Choroid plexus epithelial cell (primary cell): ENCODE data around the gene MRPL37.

Experiments used
- DNase-seq: peaks from one replicate; pipeline ENCODE4 v3.0.0-alpha.2; 2010; ENCODE audit warnings: low read depth
- H3K4me3 ChIP-seq: 2 replicates; pipeline ENCODE4 v1.5.1; 2011; ENCODE audit warnings: low read depth, mild to moderate bottlenecking, control low read depth, low read length, moderate library complexity
- TF ChIP-seq, protein P1 (sequence below): conservative IDR thresholded peaks from 2 replicates; pipeline ENCODE4 v1.5.1; 2011; ENCODE audit warnings: low read depth, mild to moderate bottlenecking, control low read depth, inconsistent platforms, low read length, moderate library complexity

MRPL37 gene

DNA sequence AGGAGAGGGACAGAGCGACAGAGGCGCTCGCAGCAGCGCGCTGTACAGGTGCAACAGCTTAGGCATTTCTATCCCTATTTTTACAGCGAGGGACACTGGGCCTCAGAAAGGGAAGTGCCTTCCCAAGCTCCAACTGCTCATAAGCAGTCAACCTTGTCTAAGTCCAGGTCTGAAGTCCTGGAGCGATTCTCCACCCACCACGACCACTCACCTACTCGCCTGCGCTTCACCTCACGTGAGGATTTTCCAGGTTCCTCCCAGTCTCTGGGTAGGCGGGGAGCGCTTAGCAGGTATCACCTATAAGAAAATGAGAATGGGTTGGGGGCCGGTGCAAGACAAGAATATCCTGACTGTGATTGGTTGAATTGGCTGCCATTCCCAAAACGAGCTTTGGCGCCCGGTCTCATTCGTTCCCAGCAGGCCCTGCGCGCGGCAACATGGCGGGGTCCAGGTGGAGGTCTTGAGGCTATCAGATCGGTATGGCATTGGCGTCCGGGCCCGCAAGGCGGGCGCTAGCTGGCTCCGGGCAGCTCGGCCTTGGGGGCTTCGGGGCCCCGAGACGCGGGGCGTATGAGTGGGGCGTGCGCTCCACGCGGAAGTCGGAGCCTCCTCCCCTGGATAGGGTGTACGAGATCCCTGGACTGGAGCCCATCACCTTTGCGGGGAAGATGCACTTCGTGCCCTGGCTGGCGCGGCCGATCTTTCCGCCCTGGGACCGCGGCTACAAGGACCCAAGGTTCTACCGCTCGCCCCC is at the start of gene MRPL37, which contains the start of gene CYB5RL:
Gene MRPL37 (plus strand): TSS at position 403 of the 754 bp plus-strand sequence. CDS start 77 bp downstream, at position 480.
Gene CYB5RL (minus strand): TSS at position 266 of the 754 bp plus-strand sequence. CDS start 4,414 bp downstream, outside the sequence.
- peak within 1 kb of the TSS; percentile 98 for H3K4me3 ChIP-seq
- peak; percentile 98 for DNase-seq
- TF ChIP-seq, protein P1, sequence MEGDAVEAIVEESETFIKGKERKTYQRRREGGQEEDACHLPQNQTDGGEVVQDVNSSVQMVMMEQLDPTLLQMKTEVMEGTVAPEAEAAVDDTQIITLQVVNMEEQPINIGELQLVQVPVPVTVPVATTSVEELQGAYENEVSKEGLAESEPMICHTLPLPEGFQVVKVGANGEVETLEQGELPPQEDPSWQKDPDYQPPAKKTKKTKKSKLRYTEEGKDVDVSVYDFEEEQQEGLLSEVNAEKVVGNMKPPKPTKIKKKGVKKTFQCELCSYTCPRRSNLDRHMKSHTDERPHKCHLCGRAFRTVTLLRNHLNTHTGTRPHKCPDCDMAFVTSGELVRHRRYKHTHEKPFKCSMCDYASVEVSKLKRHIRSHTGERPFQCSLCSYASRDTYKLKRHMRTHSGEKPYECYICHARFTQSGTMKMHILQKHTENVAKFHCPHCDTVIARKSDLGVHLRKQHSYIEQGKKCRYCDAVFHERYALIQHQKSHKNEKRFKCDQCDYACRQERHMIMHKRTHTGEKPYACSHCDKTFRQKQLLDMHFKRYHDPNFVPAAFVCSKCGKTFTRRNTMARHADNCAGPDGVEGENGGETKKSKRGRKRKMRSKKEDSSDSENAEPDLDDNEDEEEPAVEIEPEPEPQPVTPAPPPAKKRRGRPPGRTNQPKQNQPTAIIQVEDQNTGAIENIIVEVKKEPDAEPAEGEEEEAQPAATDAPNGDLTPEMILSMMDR, result no peak

DNA sequence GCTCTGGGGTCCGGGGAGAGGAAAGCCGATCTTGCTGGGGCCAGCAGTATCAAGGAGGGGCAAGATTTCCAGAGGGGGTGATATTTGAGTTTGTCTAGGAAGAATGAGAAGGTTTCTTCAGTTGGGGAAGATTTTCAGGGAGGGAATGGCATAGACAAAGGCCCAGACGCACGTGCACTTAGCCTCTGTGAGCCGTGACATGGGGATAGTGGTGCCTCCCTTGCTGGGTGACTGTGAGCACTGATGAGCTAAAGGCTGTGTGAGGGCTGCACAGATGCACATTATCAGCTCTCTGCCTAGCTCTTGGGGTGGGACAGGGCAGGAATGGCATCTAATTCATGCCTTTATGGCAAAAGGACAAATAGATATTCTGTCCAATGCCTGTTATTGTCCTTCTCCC is 49.0 kb upstream of the MRPL37 start:
- H3K4me3 ChIP-seq, result no peak overlapping the region
- no peak for DNase-seq
- TF ChIP-seq, protein P1, result no peak

DNA sequence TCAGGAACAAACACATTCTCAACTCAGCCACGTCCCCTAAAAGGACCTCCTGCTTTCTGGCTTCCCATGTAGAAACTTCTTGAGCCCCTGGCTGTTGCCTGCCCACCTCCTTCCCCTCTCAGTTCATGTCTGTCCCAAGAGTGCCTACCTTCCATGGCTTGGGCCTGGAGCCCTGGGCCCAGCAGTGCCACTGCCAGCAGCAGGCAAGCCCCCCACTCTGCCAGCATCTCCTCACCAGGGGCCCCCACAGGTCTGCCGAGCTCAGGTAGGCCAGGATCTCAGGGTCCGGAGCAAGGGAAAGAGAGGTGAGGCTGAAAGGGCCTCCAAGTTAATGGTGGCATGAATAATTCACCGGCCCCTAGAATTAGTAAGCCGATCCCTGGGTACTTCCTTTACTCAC is 47.3 kb upstream of the MRPL37 start, which contains the start of gene CDCP2:
Gene CDCP2 (minus strand): TSS at position 305 of the 400 bp plus-strand sequence. CDS start 78 bp downstream, at position 227.
- DNase-seq, result no peak
- no peak within 1 kb of the TSS for H3K4me3 ChIP-seq
- TF ChIP-seq, protein P1, result no peak

DNA sequence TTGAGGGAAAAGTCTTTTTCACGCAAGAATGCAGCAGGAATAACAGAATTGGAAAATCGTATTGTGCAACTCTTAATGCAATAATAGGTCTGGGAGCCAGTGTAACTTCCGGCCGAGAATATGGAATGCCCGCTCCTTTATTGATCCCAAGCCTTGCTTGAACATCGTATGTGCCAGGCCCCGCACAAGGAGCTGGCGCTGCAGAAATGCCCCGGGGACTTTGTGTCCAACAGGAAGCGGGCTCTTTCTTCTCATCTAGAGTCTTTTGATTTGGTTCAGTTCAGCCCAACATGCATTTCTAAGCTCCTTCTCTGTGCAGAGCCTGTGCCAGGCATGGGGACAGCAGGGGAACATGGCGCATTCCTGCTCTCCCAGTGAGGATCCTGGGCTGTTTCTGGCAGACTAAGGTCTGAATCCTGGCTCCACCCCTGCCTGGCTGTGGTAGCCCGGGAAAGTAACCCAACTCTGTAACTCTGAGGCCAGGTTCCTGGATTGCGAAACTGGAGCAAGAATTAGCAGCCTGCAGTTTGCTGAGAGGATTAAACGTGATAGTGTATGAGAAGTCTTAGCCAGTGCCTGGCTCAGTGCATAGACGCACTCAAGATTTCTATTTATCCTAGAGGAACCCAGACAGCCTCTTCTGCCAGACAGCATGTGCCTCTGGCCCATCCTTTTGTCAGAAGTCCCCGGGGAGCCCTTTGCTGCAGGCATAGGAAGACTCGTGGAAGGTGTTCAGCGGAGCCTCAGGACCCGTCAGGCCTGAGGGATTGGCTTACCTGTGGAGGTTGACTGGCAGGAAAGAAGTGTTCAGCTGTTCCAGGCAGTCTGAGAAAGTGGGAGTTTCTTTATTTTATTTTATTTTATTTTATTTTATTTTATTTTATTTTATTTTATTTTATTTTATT is 46.2 kb upstream of the MRPL37 start:
- TF ChIP-seq, protein P1, result no peak
- H3K4me3 ChIP-seq, result no peak overlapping the region
- DNase-seq, result peak; percentile 73

DNA sequence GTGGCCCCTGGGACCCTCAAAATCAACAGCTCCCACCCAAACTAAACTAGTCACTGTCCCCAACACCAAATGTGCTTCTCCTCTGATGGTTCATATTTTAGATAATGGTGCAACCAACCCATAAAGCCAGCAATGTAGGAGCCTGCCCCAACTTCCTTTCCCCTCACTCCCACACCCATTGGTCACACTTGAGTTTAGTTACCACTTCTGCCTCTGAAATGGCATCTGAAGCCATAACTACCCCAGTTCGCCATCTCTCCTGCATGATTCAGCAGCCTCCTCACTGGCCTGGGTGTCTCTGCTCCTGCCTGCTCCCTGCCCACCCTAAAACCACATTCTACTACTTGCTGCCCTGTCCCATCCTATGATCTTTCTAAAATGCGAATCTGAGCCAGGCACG is 43.8 kb upstream of the MRPL37 start:
- TF ChIP-seq, protein P1, result no peak
- no peak overlapping the region for H3K4me3 ChIP-seq
- DNase-seq, result no peak

DNA sequence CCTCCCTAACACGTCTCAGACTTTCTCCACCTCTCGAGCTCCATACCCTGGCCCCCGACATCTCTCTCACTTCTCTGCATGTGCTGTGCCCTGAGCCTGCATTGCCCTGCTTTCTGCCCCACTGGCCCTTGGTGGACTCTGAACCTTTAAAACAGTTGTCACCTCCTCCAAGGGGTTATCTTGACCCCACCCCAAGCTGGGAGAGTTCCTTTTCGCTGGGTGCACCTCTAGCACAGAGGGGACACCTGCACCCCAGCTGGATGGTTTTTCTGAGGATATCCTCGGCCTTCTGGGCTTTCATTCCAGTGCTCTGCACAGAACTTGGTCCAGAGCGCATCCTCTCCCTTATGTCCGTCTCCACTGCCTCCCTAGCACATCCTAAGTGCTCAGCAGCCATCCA is 43.0 kb upstream of the MRPL37 start:
- H3K4me3 ChIP-seq, result no peak overlapping the region
- TF ChIP-seq, protein P1, result no peak
- DNase-seq, result no peak
